GM19025 (cell line): ENCODE results near the gene CAP2.
"Not testable (repeated sequence)": the region's sequence is repeated elsewhere in the genome, so short reads cannot be mapped to it uniquely, and the experiment has no call there.

Experiments used
- ATAC-seq: cut with Tn5 transposase; IDR thresholded peaks from one replicate; pipeline ENCODE4 v1.9.1; 2021; ENCODE audit warnings: mild to moderate bottlenecking, low read depth, moderate library complexity; ENCODE audit not compliant: unreplicated experiment

Gene CAP2

GRCh38 chr6:17429383-17430061, 36.1 kb downstream of the CAP2 start:
- ATAC-seq, result no peak

GRCh38 chr6:17431581-17431980, 38.2 kb downstream of the CAP2 start:
- no peak for ATAC-seq

GRCh38 chr6:17432356-17432755, 39.0 kb downstream of the CAP2 start:
- ATAC-seq, result no peak

- no peak for ATAC-seq
Measured at GRCh38 chr6:17439243-17439993, 46.0 kb downstream of the CAP2 start.

- ATAC-seq, result not testable (repeated sequence)
Measured at GRCh38 chr6:17440811-17441210, 47.4 kb downstream of the CAP2 start.

- no peak for ATAC-seq
Measured at GRCh38 chr6:17442196-17442595, 48.8 kb downstream of the CAP2 start.

- no peak for ATAC-seq
Measured at GRCh38 chr6:17446713-17447112, 53.3 kb downstream of the CAP2 start.

- no peak for ATAC-seq
Measured at GRCh38 chr6:17448165-17448564, 54.8 kb downstream of the CAP2 start.

- ATAC-seq, result no peak
Measured at GRCh38 chr6:17450397-17450796, 57.0 kb downstream of the CAP2 start.

GRCh38 chr6:17450832-17451231, 57.4 kb downstream of the CAP2 start:
- no peak for ATAC-seq

GRCh38 chr6:17452096-17452495, 58.7 kb downstream of the CAP2 start:
- ATAC-seq, result no peak

- ATAC-seq, result no peak
Measured at GRCh38 chr6:17454316-17455005, 61.1 kb downstream of the CAP2 start.

- ATAC-seq, result no peak
Measured at GRCh38 chr6:17455919-17456318, 62.5 kb downstream of the CAP2 start.

GRCh38 chr6:17456711-17457110, 63.3 kb downstream of the CAP2 start:
- ATAC-seq, result no peak

GRCh38 chr6:17457405-17457804, 64.0 kb downstream of the CAP2 start:
- ATAC-seq, result no peak

GRCh38 chr6:17457956-17458355, 64.6 kb downstream of the CAP2 start:
- ATAC-seq, result no peak

GRCh38 chr6:17458966-17459365, 65.6 kb downstream of the CAP2 start:
- no peak for ATAC-seq

GRCh38 chr6:17460862-17461261, 67.5 kb downstream of the CAP2 start:
- ATAC-seq, result no peak

GRCh38 chr6:17466147-17466546, 72.8 kb downstream of the CAP2 start:
- no peak for ATAC-seq

- no peak for ATAC-seq
Measured at GRCh38 chr6:17466707-17467106, 73.3 kb downstream of the CAP2 start.

- ATAC-seq, result no peak
Measured at GRCh38 chr6:17469006-17469832, 75.8 kb downstream of the CAP2 start.
